HEK293 (cell line): ENCODE data around the gene SMIM32.

Experiments
- KLF9 ChIP-seq: fragments of 450-650 bp; formaldehyde crosslinking; IDR thresholded peaks from 2 replicates; pipeline ENCODE4 v1.5.1; 2016; ENCODE audit warnings: missing biosample characterization, missing genetic modification characterization, low read depth
- YY2 ChIP-seq: fragments of 450-650 bp; formaldehyde crosslinking; IDR thresholded peaks from 2 replicates; pipeline ENCODE4 v1.5.1; 2016; ENCODE audit warnings: missing biosample characterization, missing genetic modification characterization
- ZBTB8A ChIP-seq: fragments of 450-650 bp; formaldehyde crosslinking; IDR thresholded peaks from 2 replicates; pipeline ENCODE4 v1.5.1; 2016; ENCODE audit warnings: missing biosample characterization, missing genetic modification characterization
- ZFHX2 ChIP-seq: fragments of 450-650 bp; formaldehyde crosslinking; conservative IDR thresholded peaks from 2 replicates; pipeline ENCODE4 v1.5.1; 2016; ENCODE audit warnings: missing biosample characterization, missing genetic modification characterization
- ZNF211 ChIP-seq: fragments of 450-650 bp; formaldehyde crosslinking; IDR thresholded peaks from 2 replicates; pipeline ENCODE4 v1.5.1; 2016; ENCODE audit warnings: low read depth, missing biosample characterization, missing genetic modification characterization
- ZNF274 ChIP-seq, 2 experiments: fragments of 200-500 bp in 1 of 2; fragments of 450-650 bp in 1 of 2; sonication (Bioruptor generic) in 1 of 2; formaldehyde crosslinking in 1 of 2; IDR thresholded peaks; 2 replicates each; pipeline versions ENCODE4 v1.5.1 to v1.6.1; 2014 to 2016; ENCODE audit warnings: borderline replicate concordance in 1 of 2, inconsistent platforms in 1 of 2, low read length in 1 of 2, missing biosample characterization in 1 of 2, missing genetic modification characterization in 1 of 2
- ZNF292 ChIP-seq: fragments of 450-650 bp; formaldehyde crosslinking; IDR thresholded peaks from 2 replicates; pipeline ENCODE4 v1.5.1; 2016; ENCODE audit warnings: low read depth, missing biosample characterization, missing genetic modification characterization, borderline replicate concordance
- TF ChIP-seq, protein P1 (sequence below): fragments of 450-650 bp; formaldehyde crosslinking; IDR thresholded peaks from 2 replicates; pipeline ENCODE4 v1.5.1; 2016; ENCODE audit warnings: missing biosample characterization, missing genetic modification characterization
- TF ChIP-seq, protein P2 (sequence below): fragments of 450-650 bp; formaldehyde crosslinking; IDR thresholded peaks from 2 replicates; pipeline ENCODE4 v1.5.1; 2016; ENCODE audit warnings: missing biosample characterization, missing genetic modification characterization, borderline replicate concordance
- TF ChIP-seq, protein P3 (sequence below): sonication (generic); formaldehyde crosslinking; IDR thresholded peaks from 2 replicates; pipeline ENCODE4 v1.8.1; 2022; ENCODE audit warnings: mild to moderate bottlenecking, moderate library complexity, missing genetic modification reagents
- TF ChIP-seq, protein P4 (sequence below): fragments of 450-650 bp; formaldehyde crosslinking; IDR thresholded peaks from 2 replicates; pipeline ENCODE4 v1.5.1; 2016; ENCODE audit warnings: missing biosample characterization, missing genetic modification characterization
- TF ChIP-seq, protein P5 (sequence below): fragments of 450-650 bp; formaldehyde crosslinking; IDR thresholded peaks from 2 replicates; pipeline ENCODE4 v1.5.1; 2016; ENCODE audit warnings: missing biosample characterization, missing genetic modification characterization

DNA sequence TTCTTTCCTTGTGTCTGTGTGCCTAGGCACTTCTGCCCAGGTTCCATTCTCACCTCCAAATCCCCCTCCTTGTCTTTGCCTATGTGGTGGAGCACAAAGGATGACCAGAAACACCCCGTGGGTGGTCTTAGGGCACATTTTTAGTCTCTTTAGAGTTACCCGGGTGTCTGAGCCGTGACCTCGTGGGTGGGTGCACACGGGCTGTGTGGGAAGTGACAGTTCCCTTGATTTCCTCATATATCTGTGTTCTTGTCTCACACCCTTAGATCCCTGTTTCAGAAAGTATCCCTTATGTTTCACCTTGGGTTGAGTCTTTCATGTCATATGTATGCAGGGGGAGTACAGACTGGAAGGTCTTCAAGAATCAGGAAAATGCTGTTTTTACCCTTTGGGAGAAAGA lies 13.4 kb upstream of the SMIM32 start:
- TF ChIP-seq, protein P1, sequence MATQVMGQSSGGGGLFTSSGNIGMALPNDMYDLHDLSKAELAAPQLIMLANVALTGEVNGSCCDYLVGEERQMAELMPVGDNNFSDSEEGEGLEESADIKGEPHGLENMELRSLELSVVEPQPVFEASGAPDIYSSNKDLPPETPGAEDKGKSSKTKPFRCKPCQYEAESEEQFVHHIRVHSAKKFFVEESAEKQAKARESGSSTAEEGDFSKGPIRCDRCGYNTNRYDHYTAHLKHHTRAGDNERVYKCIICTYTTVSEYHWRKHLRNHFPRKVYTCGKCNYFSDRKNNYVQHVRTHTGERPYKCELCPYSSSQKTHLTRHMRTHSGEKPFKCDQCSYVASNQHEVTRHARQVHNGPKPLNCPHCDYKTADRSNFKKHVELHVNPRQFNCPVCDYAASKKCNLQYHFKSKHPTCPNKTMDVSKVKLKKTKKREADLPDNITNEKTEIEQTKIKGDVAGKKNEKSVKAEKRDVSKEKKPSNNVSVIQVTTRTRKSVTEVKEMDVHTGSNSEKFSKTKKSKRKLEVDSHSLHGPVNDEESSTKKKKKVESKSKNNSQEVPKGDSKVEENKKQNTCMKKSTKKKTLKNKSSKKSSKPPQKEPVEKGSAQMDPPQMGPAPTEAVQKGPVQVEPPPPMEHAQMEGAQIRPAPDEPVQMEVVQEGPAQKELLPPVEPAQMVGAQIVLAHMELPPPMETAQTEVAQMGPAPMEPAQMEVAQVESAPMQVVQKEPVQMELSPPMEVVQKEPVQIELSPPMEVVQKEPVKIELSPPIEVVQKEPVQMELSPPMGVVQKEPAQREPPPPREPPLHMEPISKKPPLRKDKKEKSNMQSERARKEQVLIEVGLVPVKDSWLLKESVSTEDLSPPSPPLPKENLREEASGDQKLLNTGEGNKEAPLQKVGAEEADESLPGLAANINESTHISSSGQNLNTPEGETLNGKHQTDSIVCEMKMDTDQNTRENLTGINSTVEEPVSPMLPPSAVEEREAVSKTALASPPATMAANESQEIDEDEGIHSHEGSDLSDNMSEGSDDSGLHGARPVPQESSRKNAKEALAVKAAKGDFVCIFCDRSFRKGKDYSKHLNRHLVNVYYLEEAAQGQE (tag by site-specific recombination) = no peak
- TF ChIP-seq YY2 (tag by site-specific recombination) (no peak), ZNF274 (IDR thresholded peaks at IDR 0.05; ENCODE audit: low read length) (no peak), ZNF274 (tag by site-specific recombination; IDR thresholded peaks at IDR 0.05; ENCODE audit: borderline replicate concordance) (no peak), ZNF292 (tag by site-specific recombination) (no peak), KLF9 (tag by site-specific recombination) (no peak), ZFHX2 (tag by site-specific recombination) (no peak), ZNF211 (no peak), ZBTB8A (tag by site-specific recombination) (no peak)
- TF ChIP-seq, protein P2, sequence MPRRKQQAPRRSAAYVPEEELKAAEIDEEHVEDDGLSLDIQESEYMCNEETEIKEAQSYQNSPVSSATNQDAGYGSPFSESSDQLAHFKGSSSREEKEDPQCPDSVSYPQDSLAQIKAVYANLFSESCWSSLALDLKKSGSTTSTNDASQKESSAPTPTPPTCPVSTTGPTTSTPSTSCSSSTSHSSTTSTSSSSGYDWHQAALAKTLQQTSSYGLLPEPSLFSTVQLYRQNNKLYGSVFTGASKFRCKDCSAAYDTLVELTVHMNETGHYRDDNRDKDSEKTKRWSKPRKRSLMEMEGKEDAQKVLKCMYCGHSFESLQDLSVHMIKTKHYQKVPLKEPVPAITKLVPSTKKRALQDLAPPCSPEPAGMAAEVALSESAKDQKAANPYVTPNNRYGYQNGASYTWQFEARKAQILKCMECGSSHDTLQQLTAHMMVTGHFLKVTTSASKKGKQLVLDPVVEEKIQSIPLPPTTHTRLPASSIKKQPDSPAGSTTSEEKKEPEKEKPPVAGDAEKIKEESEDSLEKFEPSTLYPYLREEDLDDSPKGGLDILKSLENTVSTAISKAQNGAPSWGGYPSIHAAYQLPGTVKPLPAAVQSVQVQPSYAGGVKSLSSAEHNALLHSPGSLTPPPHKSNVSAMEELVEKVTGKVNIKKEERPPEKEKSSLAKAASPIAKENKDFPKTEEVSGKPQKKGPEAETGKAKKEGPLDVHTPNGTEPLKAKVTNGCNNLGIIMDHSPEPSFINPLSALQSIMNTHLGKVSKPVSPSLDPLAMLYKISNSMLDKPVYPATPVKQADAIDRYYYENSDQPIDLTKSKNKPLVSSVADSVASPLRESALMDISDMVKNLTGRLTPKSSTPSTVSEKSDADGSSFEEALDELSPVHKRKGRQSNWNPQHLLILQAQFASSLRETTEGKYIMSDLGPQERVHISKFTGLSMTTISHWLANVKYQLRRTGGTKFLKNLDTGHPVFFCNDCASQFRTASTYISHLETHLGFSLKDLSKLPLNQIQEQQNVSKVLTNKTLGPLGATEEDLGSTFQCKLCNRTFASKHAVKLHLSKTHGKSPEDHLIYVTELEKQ (tag by site-specific recombination) = no peak
- TF ChIP-seq, protein P3, sequence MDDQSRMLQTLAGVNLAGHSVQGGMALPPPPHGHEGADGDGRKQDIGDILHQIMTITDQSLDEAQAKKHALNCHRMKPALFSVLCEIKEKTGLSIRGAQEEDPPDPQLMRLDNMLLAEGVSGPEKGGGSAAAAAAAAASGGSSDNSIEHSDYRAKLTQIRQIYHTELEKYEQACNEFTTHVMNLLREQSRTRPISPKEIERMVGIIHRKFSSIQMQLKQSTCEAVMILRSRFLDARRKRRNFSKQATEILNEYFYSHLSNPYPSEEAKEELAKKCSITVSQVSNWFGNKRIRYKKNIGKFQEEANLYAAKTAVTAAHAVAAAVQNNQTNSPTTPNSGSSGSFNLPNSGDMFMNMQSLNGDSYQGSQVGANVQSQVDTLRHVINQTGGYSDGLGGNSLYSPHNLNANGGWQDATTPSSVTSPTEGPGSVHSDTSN (CRISPR knock-in tag) = no peak
- TF ChIP-seq, protein P4, sequence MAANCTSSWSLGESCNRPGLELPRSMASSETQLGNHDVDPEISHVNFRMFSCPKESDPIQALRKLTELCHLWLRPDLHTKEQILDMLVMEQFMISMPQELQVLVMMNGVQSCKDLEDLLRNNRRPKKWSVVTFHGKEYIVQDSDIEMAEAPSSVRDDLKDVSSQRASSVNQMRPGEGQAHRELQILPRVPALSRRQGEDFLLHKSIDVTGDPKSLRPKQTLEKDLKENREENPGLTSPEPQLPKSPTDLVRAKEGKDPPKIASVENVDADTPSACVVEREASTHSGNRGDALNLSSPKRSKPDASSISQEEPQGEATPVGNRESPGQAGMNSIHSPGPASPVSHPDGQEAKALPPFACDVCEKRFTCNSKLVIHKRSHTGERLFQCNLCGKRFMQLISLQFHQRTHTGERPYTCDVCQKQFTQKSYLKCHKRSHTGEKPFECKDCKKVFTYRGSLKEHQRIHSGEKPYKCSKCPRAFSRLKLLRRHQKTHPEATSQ (tag by site-specific recombination) = no peak
- TF ChIP-seq, protein P5, sequence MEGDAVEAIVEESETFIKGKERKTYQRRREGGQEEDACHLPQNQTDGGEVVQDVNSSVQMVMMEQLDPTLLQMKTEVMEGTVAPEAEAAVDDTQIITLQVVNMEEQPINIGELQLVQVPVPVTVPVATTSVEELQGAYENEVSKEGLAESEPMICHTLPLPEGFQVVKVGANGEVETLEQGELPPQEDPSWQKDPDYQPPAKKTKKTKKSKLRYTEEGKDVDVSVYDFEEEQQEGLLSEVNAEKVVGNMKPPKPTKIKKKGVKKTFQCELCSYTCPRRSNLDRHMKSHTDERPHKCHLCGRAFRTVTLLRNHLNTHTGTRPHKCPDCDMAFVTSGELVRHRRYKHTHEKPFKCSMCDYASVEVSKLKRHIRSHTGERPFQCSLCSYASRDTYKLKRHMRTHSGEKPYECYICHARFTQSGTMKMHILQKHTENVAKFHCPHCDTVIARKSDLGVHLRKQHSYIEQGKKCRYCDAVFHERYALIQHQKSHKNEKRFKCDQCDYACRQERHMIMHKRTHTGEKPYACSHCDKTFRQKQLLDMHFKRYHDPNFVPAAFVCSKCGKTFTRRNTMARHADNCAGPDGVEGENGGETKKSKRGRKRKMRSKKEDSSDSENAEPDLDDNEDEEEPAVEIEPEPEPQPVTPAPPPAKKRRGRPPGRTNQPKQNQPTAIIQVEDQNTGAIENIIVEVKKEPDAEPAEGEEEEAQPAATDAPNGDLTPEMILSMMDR (tag by site-specific recombination) = no peak
